Measurements from ENCODE around the gene RYR2. TPM values are rescaled to one million over a fixed set of nuclear protein-coding genes. Genes with fewer than 3 reads are reported as not detected.
A peak's percentile ranks its signal among the peaks of the same experiment; 100 is the strongest.

Gene RYR2
- total RNA-seq, 1 donor from 2014 or later: 7.8 TPM

GRCh38 chr1:237108297-237109040, 66.5 kb downstream of the RYR2 start:
- H3K36me3 ChIP-seq: no peaks in the 10 kb centered on the region
- no peak overlapping the region for H3K27ac ChIP-seq
- intact Hi-C loops (cut with DNase I): no loop called here
- no peak for DNase-seq
- peak; percentile 27 for ATAC-seq
- no peaks in the 10 kb centered on the region for H3K27me3 ChIP-seq
- no peaks in the 10 kb centered on the region for H3K9me3 ChIP-seq
- H3K4me1 ChIP-seq: no peaks in the 10 kb centered on the region
- no peak overlapping the region for H3K4me3 ChIP-seq
- no peak for TF ChIP-seq CTCF (IDR thresholded peaks at IDR 0.05)

GRCh38 chr1:237111807-237112206, 69.8 kb downstream of the RYR2 start:
- Histone ChIP-seq H3K9me3 (no peaks in the 10 kb centered on the region), H3K4me3 (no peak overlapping the region), H3K27ac (no peak overlapping the region), H3K27me3 (no peaks in the 10 kb centered on the region), H3K36me3 (no peaks in the 10 kb centered on the region), H3K4me1 (no peaks in the 10 kb centered on the region)
- TF ChIP-seq CTCF (IDR thresholded peaks at IDR 0.05): no peak
- intact Hi-C loops (cut with DNase I): no loop called here
- DNase-seq: no peak
- no peak for ATAC-seq

GRCh38 chr1:237112663-237113062, 70.7 kb downstream of the RYR2 start:
- no peaks in the 10 kb centered on the region for H3K36me3 ChIP-seq
- H3K27ac ChIP-seq: no peak overlapping the region
- H3K9me3 ChIP-seq: no peaks in the 10 kb centered on the region
- H3K4me1 ChIP-seq: no peaks in the 10 kb centered on the region
- no peak for TF ChIP-seq CTCF (IDR thresholded peaks at IDR 0.05)
- no peak overlapping the region for H3K4me3 ChIP-seq
- intact Hi-C loops (cut with DNase I): no loop called here
- no peaks in the 10 kb centered on the region for H3K27me3 ChIP-seq
- ATAC-seq (no peak), DNase-seq (no peak)

- no peaks in the 10 kb centered on the region for H3K9me3 ChIP-seq
Observed at GRCh38 chr1:237115035-237115434, 73.1 kb downstream of the RYR2 start.

GRCh38 chr1:237119091-237119490, 77.1 kb downstream of the RYR2 start:
- intact Hi-C loops (cut with DNase I): no loop called here
- Histone ChIP-seq H3K27ac (no peak overlapping the region), H3K4me3 (no peak overlapping the region), H3K9me3 (no peaks in the 10 kb centered on the region), H3K4me1 (no peaks in the 10 kb centered on the region), H3K27me3 (no peaks in the 10 kb centered on the region), H3K36me3 (no peaks in the 10 kb centered on the region)
- ATAC-seq (peak; percentile 59), DNase-seq (no peak)
- TF ChIP-seq CTCF (IDR thresholded peaks at IDR 0.05): no peak

More at GRCh38 chr1:237115035-237115434, 73.1 kb downstream of the RYR2 start:
- TF ChIP-seq CTCF (IDR thresholded peaks at IDR 0.05): no peak
- ATAC-seq (peak; percentile 20), DNase-seq (no peak)
- intact Hi-C loops (cut with DNase I): no loop called here
- Histone ChIP-seq H3K27ac (no peak overlapping the region), H3K27me3 (no peaks in the 10 kb centered on the region), H3K4me3 (no peak overlapping the region), H3K4me1 (no peaks in the 10 kb centered on the region), H3K36me3 (no peaks in the 10 kb centered on the region)
